Loucy (cell line): Measurements from ENCODE around the gene ARID1B.

Experiments used
- H2AFZ ChIP-seq: fragments of 200-600 bp; sonication (generic); 2 replicates; pipeline ENCODE4 v1.6.0; 2016; ENCODE audit warnings: antibody characterized with exemption, mild to moderate bottlenecking, low read length, moderate library complexity
- H3F3A ChIP-seq: fragments of 200-600 bp; 2 replicates; pipeline ENCODE4 v1.6.0; 2016; ENCODE audit warnings: antibody characterized with exemption, low read depth, mild to moderate bottlenecking
- H3K27me3 ChIP-seq: fragments of 200-600 bp; sonication (generic); 2 replicates; pipeline ENCODE4 v1.6.1; 2014; ENCODE audit warnings: low read length, mild to moderate bottlenecking; ENCODE audit not compliant: insufficient read depth, poor library complexity, severe bottlenecking
- H3K36me3 ChIP-seq: fragments of 200-600 bp; sonication (generic); 2 replicates; pipeline ENCODE4 v1.6.1; 2016; ENCODE audit warnings: low read length; ENCODE audit not compliant: insufficient read depth
- H3K4me1 ChIP-seq: fragments of 200-600 bp; sonication (generic); 2 replicates; pipeline ENCODE4 v1.5.1; 2014; ENCODE audit warnings: low read length, mild to moderate bottlenecking; ENCODE audit not compliant: insufficient read depth, poor library complexity, severe bottlenecking
- H3K4me2 ChIP-seq: fragments of 200-600 bp; sonication (generic); 2 replicates; pipeline ENCODE4 v1.6.0; 2014; ENCODE audit warnings: antibody characterized with exemption, low read length, low read depth, mild to moderate bottlenecking; ENCODE audit not compliant: poor library complexity, severe bottlenecking
- H3K4me3 ChIP-seq: fragments of 200-600 bp; sonication (generic); 2 replicates; pipeline ENCODE4 v1.5.1; 2014; ENCODE audit warnings: low read length, mild to moderate bottlenecking, mixed read lengths; ENCODE audit not compliant: poor library complexity, severe bottlenecking
- H3K79me2 ChIP-seq: fragments of 200-600 bp; sonication (generic); 2 replicates; pipeline ENCODE4 v1.6.1; 2014; ENCODE audit warnings: low read length; ENCODE audit not compliant: insufficient read depth
- H3K9ac ChIP-seq: fragments of 200-600 bp; sonication (generic); 2 replicates; pipeline ENCODE4 v1.6.0; 2014; ENCODE audit warnings: mild to moderate bottlenecking, low read depth, low read length, moderate library complexity; ENCODE audit not compliant: poor library complexity, severe bottlenecking
- H3K9me2 ChIP-seq: fragments of 200-600 bp; sonication (generic); replicated peaks from 2 replicates; pipeline ENCODE4 v1.6.1; 2016; ENCODE audit warnings: low read depth, low read length, mixed read lengths
- H3K9me3 ChIP-seq: fragments of 200-600 bp; sonication (generic); 2 replicates; pipeline ENCODE4 v1.6.1; 2014; ENCODE audit warnings: mild to moderate bottlenecking, antibody characterized with exemption, low read length, low read depth; ENCODE audit not compliant: insufficient read depth
- H4K20me1 ChIP-seq: fragments of 200-600 bp; sonication (generic); 2 replicates; pipeline ENCODE4 v1.6.0; 2014; ENCODE audit warnings: antibody characterized with exemption, low read length, mild to moderate bottlenecking; ENCODE audit not compliant: insufficient read depth, poor library complexity, severe bottlenecking
- CTCF ChIP-seq: fragments of 200-600 bp; sonication (generic); conservative IDR thresholded peaks from 2 replicates; pipeline ENCODE4 v1.5.1; 2014; ENCODE audit warnings: mild to moderate bottlenecking, antibody characterized with exemption, low read length
- EZH2phosphoT487 ChIP-seq: fragments of 200-600 bp; IDR thresholded peaks from 2 replicates; pipeline ENCODE4 v1.6.1; 2018; ENCODE audit warnings: antibody characterized with exemption, mild to moderate bottlenecking, moderate library complexity, borderline replicate concordance

The ARID1B gene

DNA sequence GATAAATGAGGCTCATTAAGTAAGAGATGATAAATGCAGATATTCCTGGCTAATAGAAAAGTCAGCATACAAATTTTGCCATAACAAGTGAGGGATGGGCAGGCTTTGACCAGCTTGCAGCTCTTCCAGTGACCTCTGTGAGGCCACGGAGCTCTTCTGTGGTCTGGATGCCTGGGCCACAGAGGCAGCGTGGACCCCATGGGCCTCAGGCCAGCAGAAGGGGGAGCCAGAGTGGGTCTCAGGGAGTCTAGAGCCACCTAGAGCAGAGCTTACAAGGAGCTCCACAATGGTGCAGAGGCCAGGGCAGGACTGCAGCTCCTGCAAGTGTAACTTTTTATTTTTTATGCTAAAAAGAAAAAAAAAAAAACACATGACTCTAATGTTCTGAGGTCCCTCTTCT, 165.1 kb downstream of the ARID1B start:
- H3K27me3 ChIP-seq = no peaks in the 10 kb centered on the region
- no peak overlapping the region for H3K4me2 ChIP-seq
- H2AFZ ChIP-seq = no peak overlapping the region
- H3K9ac ChIP-seq = no peak overlapping the region
- H3K79me2 ChIP-seq = peaks cover 96% of the 10 kb centered on the region
- peaks cover 9% of the 10 kb centered on the region for H3K4me1 ChIP-seq
- H3K36me3 ChIP-seq = peaks cover 4% of the 10 kb centered on the region; the same call in 1 of the 2 replicates
- TF ChIP-seq EZH2phosphoT487 (no peak), CTCF (peak; percentile 37; the same call in 1 of the 2 replicates)
- H4K20me1 ChIP-seq = peaks cover 69% of the 10 kb centered on the region
- no peaks in the 10 kb centered on the region for H3K9me3 ChIP-seq
- no peaks in the 10 kb centered on the region for H3K9me2 ChIP-seq
- no peak overlapping the region for H3K4me3 ChIP-seq
- no peaks in the 10 kb centered on the region for H3F3A ChIP-seq

DNA sequence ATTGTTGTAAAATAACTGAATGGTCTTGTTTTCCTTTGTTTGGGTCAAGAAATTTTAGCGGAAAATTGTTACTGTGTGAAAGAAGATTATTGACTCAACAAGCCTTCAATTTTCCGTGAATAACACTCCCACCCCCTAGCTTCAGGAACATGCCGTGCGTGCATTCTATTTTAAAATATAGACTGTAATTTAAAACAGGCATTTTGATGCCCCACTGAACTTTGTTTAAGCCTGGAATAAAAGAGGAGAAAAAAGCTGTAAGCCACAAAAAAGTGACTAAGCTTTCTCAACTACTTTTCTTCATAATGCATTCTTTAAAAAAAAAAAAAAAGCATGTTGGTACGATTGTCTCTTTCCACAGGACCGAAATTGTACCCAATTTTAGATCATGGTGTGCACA, 166.0 kb downstream of the ARID1B start:
- Histone ChIP-seq H3K9me2 (no peaks in the 10 kb centered on the region), H2AFZ (no peak overlapping the region), H3K4me3 (no peak overlapping the region), H3K79me2 (peaks cover 96% of the 10 kb centered on the region), H3K9ac (no peak overlapping the region), H3F3A (no peaks in the 10 kb centered on the region), H3K27me3 (no peaks in the 10 kb centered on the region), H3K4me1 (peaks cover 18% of the 10 kb centered on the region), H4K20me1 (peaks cover 67% of the 10 kb centered on the region), H3K9me3 (no peaks in the 10 kb centered on the region), H3K36me3 (no peaks in the 10 kb centered on the region), H3K4me2 (no peak overlapping the region)
- TF ChIP-seq EZH2phosphoT487 = no peak
- no peak for TF ChIP-seq CTCF

- H3F3A ChIP-seq = no peaks in the 10 kb centered on the region
- H3K36me3 ChIP-seq = no peaks in the 10 kb centered on the region
- peaks cover 67% of the 10 kb centered on the region for H4K20me1 ChIP-seq
- peaks cover 96% of the 10 kb centered on the region for H3K79me2 ChIP-seq
- no peaks in the 10 kb centered on the region for H3K27me3 ChIP-seq
- no peak overlapping the region for H3K4me3 ChIP-seq
- peaks cover 25% of the 10 kb centered on the region for H3K4me1 ChIP-seq
- H3K9ac ChIP-seq = no peak overlapping the region
- no peak overlapping the region for H3K4me2 ChIP-seq
- no peaks in the 10 kb centered on the region for H3K9me3 ChIP-seq
- H3K9me2 ChIP-seq = no peaks in the 10 kb centered on the region
- H2AFZ ChIP-seq = no peak overlapping the region
- no peak for TF ChIP-seq CTCF
- TF ChIP-seq EZH2phosphoT487 = no peak
Measured at GRCh38 chr6:156943816-156944215, 166.6 kb downstream of the ARID1B start.
